Panc1 (cell line): ENCODE measurements around the gene MAPK1IP1L. TPM values are rescaled to one million over a fixed set of nuclear protein-coding genes. Genes with fewer than 3 reads are reported as not detected.

ENCODE experiments used
- ATAC-seq: fragments of 200-7000 bp; cut with Tn5 transposase; 2 replicates; pipeline ENCODE4 v1.9.1; 2020; ENCODE audit warnings: mild to moderate bottlenecking, moderate library complexity
- BruUV-seq: library from RNA; stranded (reverse); fragments of 400-500 nt; replicated peaks from 2 replicates; lab custom pipeline; 2021; lab: Mats Ljungman, UMichigan
- CTCF ChIA-PET: fragments of 300-600 bp; sonication (Branson Sonifier 250); formaldehyde crosslinking; loops from one replicate; lab custom pipeline; 2022; ENCODE audit warnings: antibody characterized with exemption; lab: Charles Lee
- POLR2A ChIA-PET: fragments of 300-600 bp; sonication (Branson Sonifier 250); formaldehyde crosslinking; loops from one replicate; lab custom pipeline; 2022; ENCODE audit warnings: antibody characterized with exemption; lab: Charles Lee
- DNase-seq: peaks from one replicate; pipeline ENCODE4 v3.0.0-alpha.2; 2010; ENCODE audit warnings: low read depth, low spot score
- H3K27ac ChIP-seq: 2 replicates; pipeline ENCODE4 v1.5.1; 2011; ENCODE audit warnings: mild to moderate bottlenecking, low read length, inconsistent platforms
- H3K27me3 ChIP-seq: fragments of 200-500 bp; sonication (Bioruptor generic); 2 replicates; pipeline ENCODE4 v1.6.0; 2014; ENCODE audit warnings: low read length, inconsistent platforms; ENCODE audit not compliant: control insufficient read depth, insufficient read depth
- H3K36me3 ChIP-seq: fragments of 200-500 bp; sonication (Bioruptor generic); 2 replicates; pipeline ENCODE4 v1.5.1; 2014; ENCODE audit warnings: inconsistent platforms, mild to moderate bottlenecking, low read length, moderate library complexity; ENCODE audit not compliant: control insufficient read depth, insufficient read depth
- H3K4me1 ChIP-seq: 2 replicates; pipeline ENCODE4 v1.5.1; 2011; ENCODE audit warnings: inconsistent platforms, mild to moderate bottlenecking, low read length, moderate library complexity; ENCODE audit not compliant: control insufficient read depth, insufficient read depth
- H3K4me3 ChIP-seq, 2 experiments: 2 replicates each; pipeline ENCODE4 v1.5.1; 2011 to 2012; ENCODE audit warnings: low read depth in 2 of 2, low read length in 2 of 2, mild to moderate bottlenecking in 2 of 2, inconsistent platforms in 1 of 2, moderate library complexity in 1 of 2
- H3K9me3 ChIP-seq: fragments of 200-500 bp; sonication (Bioruptor generic); 2 replicates; pipeline ENCODE4 v1.5.1; 2014; ENCODE audit warnings: low read depth, mild to moderate bottlenecking, inconsistent platforms, low read length, moderate library complexity; ENCODE audit not compliant: control insufficient read depth, insufficient read depth
- CTCF ChIP-seq: fragments of 450-650 bp; IDR thresholded peaks from 2 replicates; pipeline ENCODE4 v1.5.1; 2017; ENCODE audit warnings: mild to moderate bottlenecking
- POLR2AphosphoS5 ChIP-seq: IDR thresholded peaks from 2 replicates; pipeline ENCODE4 v1.6.1; 2012; ENCODE audit warnings: mild to moderate bottlenecking, low read depth, low read length, moderate library complexity
- REST ChIP-seq, 2 experiments: IDR thresholded peaks; 2 replicates each; pipeline ENCODE4 v1.6.1; 2011 to 2012; ENCODE audit warnings: low read depth in 2 of 2, control low read depth in 1 of 2, low read length in 1 of 2, mild to moderate bottlenecking in 1 of 2, moderate library complexity in 1 of 2; ENCODE audit not compliant: insufficient read depth in 1 of 2
- SIN3A ChIP-seq: IDR thresholded peaks from 2 replicates; pipeline ENCODE4 v1.6.1; 2012; ENCODE audit warnings: low read depth, mild to moderate bottlenecking, low read length, moderate library complexity, borderline replicate concordance; ENCODE audit not compliant: insufficient read depth
- TCF7L2 ChIP-seq: IDR thresholded peaks from 2 replicates; pipeline ENCODE4 v1.6.1; 2011; ENCODE audit warnings: mild to moderate bottlenecking, low read depth, low read length, inconsistent platforms
- in situ Hi-C: cut with HindIII; loops from 2 replicates; pipeline ENCODE4 v1.10.0; 2016; ENCODE audit warnings: low sequenced_read_pairs, low pct_unique_long_range_greater_than_20kb
- intact Hi-C: fragments of 100-400 bp; cut with micrococcal nuclease; formaldehyde crosslinking; loops from one replicate; pipeline ENCODE4 v1.10.0; 2022; ENCODE audit not compliant: unreplicated experiment
- total RNA-seq: library from RNA; stranded (reverse); gene quantifications from one replicate; pipeline ENCODE4 v1.2.1, GENCODE V29; 2021; ENCODE audit not compliant: unreplicated experiment

MAPK1IP1L gene
- total RNA-seq, 1 experiment from 2014 or later, result 79.4 TPM

GRCh38 chr14:55057919-55058318 is 6.5 kb downstream of the MAPK1IP1L start:
- CTCF ChIA-PET, result no interaction called here
- in situ Hi-C loops, result no loop called here
- ATAC-seq, result no peak
- peaks cover 8% of the 10 kb centered on the region; the same call in 1 of the 2 replicates for H3K36me3 ChIP-seq
- no peaks in the 10 kb centered on the region for H3K9me3 ChIP-seq
- H3K4me1 ChIP-seq, result peaks cover 5% of the 10 kb centered on the region
- no peaks in the 10 kb centered on the region for H3K27me3 ChIP-seq
- H3K27ac ChIP-seq, result no peak overlapping the region
- POLR2A ChIA-PET, result interaction anchor here (0.6 kb wide), 1 partner anchor 69 kb away, joined by 3 read pairs; no protein-coding TSS in a partner anchor
- intact Hi-C loops, result no loop called here
- no peak for DNase-seq
- no TSS peak for BruUV-seq
- no peak for TF ChIP-seq SIN3A
- no peak for TF ChIP-seq POLR2AphosphoS5
- no peak for TF ChIP-seq TCF7L2
- TF ChIP-seq REST (IDR thresholded peaks at IDR 0.05; ENCODE audit: insufficient read depth in 1 of 2, low read depth in 2 of 2, low read length in 1 of 2), result no peak
- TF ChIP-seq CTCF, result no peak
- no peak overlapping the region for H3K4me3 ChIP-seq

GRCh38 chr14:55059333-55059732 is 7.9 kb downstream of the MAPK1IP1L start:
- intact Hi-C loops, result no loop called here
- Histone ChIP-seq H3K36me3 (peaks cover 15% of the 10 kb centered on the region; the same call in 1 of the 2 replicates), H3K27me3 (no peaks in the 10 kb centered on the region), H3K27ac (no peak overlapping the region), H3K9me3 (no peaks in the 10 kb centered on the region), H3K4me3 (no peak overlapping the region), H3K4me1 (no peaks in the 10 kb centered on the region)
- ATAC-seq, result no peak
- CTCF ChIA-PET, result interaction anchor here (0.7 to 1.2 kb wide), 2 partner anchors 12 to 171 kb away, joined by 4 to 5 read pairs; no protein-coding TSS in a partner anchor
- DNase-seq, result no peak
- POLR2A ChIA-PET, result interaction anchor here (0.6 kb wide), 1 partner anchor 33 kb away, joined by 6 read pairs; no protein-coding TSS in a partner anchor
- in situ Hi-C loops, result no loop called here
- BruUV-seq, result no TSS peak
- TF ChIP-seq TCF7L2, result no peak
- TF ChIP-seq CTCF, result no peak
- TF ChIP-seq REST (IDR thresholded peaks at IDR 0.05; ENCODE audit: insufficient read depth in 1 of 2, low read depth in 2 of 2, low read length in 1 of 2), result no peak
- TF ChIP-seq SIN3A, result no peak
- TF ChIP-seq POLR2AphosphoS5, result no peak
